Measurements from ENCODE around the gene KCNK2.

DNA sequence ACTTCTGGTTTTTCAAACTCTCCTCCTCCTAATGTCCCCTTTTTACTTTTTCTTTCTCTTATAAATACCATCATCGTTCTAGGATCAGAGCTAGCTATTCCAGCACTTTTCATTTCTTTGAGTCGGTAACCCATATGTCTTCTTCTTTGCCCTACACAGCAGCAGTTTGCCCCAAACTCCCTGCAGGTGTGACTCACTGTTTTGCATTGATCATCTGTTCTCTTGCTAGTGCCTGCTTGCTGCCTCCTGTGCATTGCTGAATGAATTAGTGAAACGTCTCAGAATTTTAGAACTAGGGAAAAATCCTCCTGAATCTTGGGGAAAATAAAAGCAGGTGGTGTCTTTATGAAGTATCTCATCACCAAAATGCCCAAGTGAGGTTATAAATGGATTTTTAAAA is 21.7 kb downstream of the KCNK2 start:
- TF ChIP-seq, protein P1, sequence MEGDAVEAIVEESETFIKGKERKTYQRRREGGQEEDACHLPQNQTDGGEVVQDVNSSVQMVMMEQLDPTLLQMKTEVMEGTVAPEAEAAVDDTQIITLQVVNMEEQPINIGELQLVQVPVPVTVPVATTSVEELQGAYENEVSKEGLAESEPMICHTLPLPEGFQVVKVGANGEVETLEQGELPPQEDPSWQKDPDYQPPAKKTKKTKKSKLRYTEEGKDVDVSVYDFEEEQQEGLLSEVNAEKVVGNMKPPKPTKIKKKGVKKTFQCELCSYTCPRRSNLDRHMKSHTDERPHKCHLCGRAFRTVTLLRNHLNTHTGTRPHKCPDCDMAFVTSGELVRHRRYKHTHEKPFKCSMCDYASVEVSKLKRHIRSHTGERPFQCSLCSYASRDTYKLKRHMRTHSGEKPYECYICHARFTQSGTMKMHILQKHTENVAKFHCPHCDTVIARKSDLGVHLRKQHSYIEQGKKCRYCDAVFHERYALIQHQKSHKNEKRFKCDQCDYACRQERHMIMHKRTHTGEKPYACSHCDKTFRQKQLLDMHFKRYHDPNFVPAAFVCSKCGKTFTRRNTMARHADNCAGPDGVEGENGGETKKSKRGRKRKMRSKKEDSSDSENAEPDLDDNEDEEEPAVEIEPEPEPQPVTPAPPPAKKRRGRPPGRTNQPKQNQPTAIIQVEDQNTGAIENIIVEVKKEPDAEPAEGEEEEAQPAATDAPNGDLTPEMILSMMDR (IDR thresholded peaks at IDR 0.05): no peak
- no peak for TF ChIP-seq EP300 (IDR thresholded peaks at IDR 0.05; ENCODE audit: low read depth)
